GM12878 (cell line): Measurements from ENCODE around the gene RASD1. TPM values are rescaled to one million over a fixed set of nuclear protein-coding genes. Genes with fewer than 3 reads are reported as not detected.

Experiments
- ATAC-seq: fragments of 200-7000 bp; cut with Tn5 transposase; 3 replicates; pipeline ENCODE4 v1.9.1; 2020; ENCODE audit warnings: mild to moderate bottlenecking, moderate library complexity
- BruUV-seq: library from RNA; stranded (reverse); fragments of 400-500 nt; replicated peaks from 2 replicates; lab custom pipeline; 2021; lab: Mats Ljungman, UMichigan
- CTCF ChIA-PET: fragments of 300-600 bp; sonication (Branson Sonifier 250); formaldehyde crosslinking; extraction: SDS; loops from one replicate; lab custom pipeline; 2021; ENCODE audit warnings: inconsistent platforms; lab: Yijun Ruan, JAX
- POLR2A ChIA-PET: fragments of 350-600 bp; formaldehyde crosslinking; extraction: SDS; loops from one replicate; lab custom pipeline; 2021; ENCODE audit warnings: inconsistent platforms; lab: Charles Lee
- RAD21 ChIA-PET: fragments of 300-600 bp; sonication (Branson Sonifier 250); formaldehyde crosslinking; loops from one replicate; lab custom pipeline; 2023; ENCODE audit warnings: antibody characterized with exemption; ENCODE audit not compliant: unreplicated experiment; lab: Charles Lee
- SMC1A ChIA-PET: fragments of 300-600 bp; sonication (Branson Sonifier 250); formaldehyde crosslinking; loops from one replicate; lab custom pipeline; 2023; ENCODE audit not compliant: unreplicated experiment, uncharacterized antibody; lab: Charles Lee
- DNase-seq: peaks from one replicate; pipeline ENCODE4 v3.0.0-alpha.2; 2011; ENCODE audit warnings: low read depth, low spot score
- FAIRE-seq: peaks from 3 replicates; lab custom pipeline; 2011; peaks lifted over from hg19 to GRCh38; lab: Jason Lieb, UNC
- H2AFZ ChIP-seq: 2 replicates; pipeline ENCODE4 v1.6.0; 2011; ENCODE audit warnings: low read depth, low read length, control low read depth; ENCODE audit not compliant: control insufficient read depth
- H3K27ac ChIP-seq: 2 replicates; pipeline ENCODE4 v1.5.1; 2011; ENCODE audit warnings: control low read depth; ENCODE audit not compliant: control insufficient read depth, insufficient read depth
- H3K27me3 ChIP-seq, 2 experiments: replicated peaks in 1 of 2; 2 replicates each; pipeline versions ENCODE4 v1.6.0 to v1.6.1; 2011; ENCODE audit warnings: low read length in 1 of 2; ENCODE audit not compliant: control insufficient read depth in 2 of 2, insufficient read depth in 2 of 2
- H3K36me3 ChIP-seq, 2 experiments: 2 replicates each; pipeline ENCODE4 v1.5.1; 2011; ENCODE audit warnings: low read length in 1 of 2; ENCODE audit not compliant: control insufficient read depth in 2 of 2, insufficient read depth in 2 of 2
- H3K4me1 ChIP-seq: 2 replicates; pipeline ENCODE4 v1.6.1; 2011; ENCODE audit warnings: mild to moderate bottlenecking, low read length, moderate library complexity, mixed read lengths; ENCODE audit not compliant: control insufficient read depth, insufficient read depth
- H3K4me2 ChIP-seq: 2 replicates; pipeline ENCODE4 v1.6.0; 2011; ENCODE audit warnings: control low read depth; ENCODE audit not compliant: control insufficient read depth, insufficient read depth
- H3K4me3 ChIP-seq: fragments of 200-600 bp; sonication (generic); 2 replicates; pipeline ENCODE4 v1.5.1; 2016
- H3K79me2 ChIP-seq: 2 replicates; pipeline ENCODE4 v1.6.0; 2011; ENCODE audit warnings: low read length; ENCODE audit not compliant: control insufficient read depth, insufficient read depth
- H3K9ac ChIP-seq: 2 replicates; pipeline ENCODE4 v1.8.0; 2011; ENCODE audit warnings: low read length, control low read depth, mixed read lengths; ENCODE audit not compliant: control insufficient read depth, insufficient read depth
- H3K9me3 ChIP-seq: replicated peaks from 3 replicates; pipeline ENCODE4 v1.5.1; 2011; ENCODE audit warnings: mild to moderate bottlenecking, low read length; ENCODE audit not compliant: control insufficient read depth, insufficient read depth
- H4K20me1 ChIP-seq: 2 replicates; pipeline ENCODE4 v1.6.0; 2011; ENCODE audit not compliant: control insufficient read depth, insufficient read depth
- CBFB ChIP-seq: IDR thresholded peaks from 2 replicates; pipeline ENCODE4 v1.6.1; 2016; ENCODE audit warnings: antibody characterized with exemption, low read depth
- KDM1A ChIP-seq: fragments of 200-600 bp; sonication (generic); IDR thresholded peaks from 2 replicates; pipeline ENCODE4 v1.6.1; 2016; ENCODE audit warnings: borderline replicate concordance
- MTA3 ChIP-seq: IDR thresholded peaks from 2 replicates; pipeline ENCODE4 v1.6.1; 2012; ENCODE audit warnings: low read length, inconsistent platforms, borderline replicate concordance
- MYB ChIP-seq: fragments of 150-350 bp; IDR thresholded peaks from 2 replicates; pipeline ENCODE4 v1.6.1; 2014; ENCODE audit warnings: mild to moderate bottlenecking, low read depth, low read length, borderline replicate concordance
- NR2F1 ChIP-seq: fragments of 450-650 bp; conservative IDR thresholded peaks from 2 replicates; pipeline ENCODE4 v1.6.1; 2017; ENCODE audit warnings: mild to moderate bottlenecking
- PBX3 ChIP-seq: IDR thresholded peaks from 2 replicates; pipeline ENCODE4 v1.6.1; 2011; ENCODE audit warnings: mild to moderate bottlenecking, low read depth, low read length, moderate library complexity; ENCODE audit not compliant: insufficient replicate concordance
- STAT3 ChIP-seq: IDR thresholded peaks from 2 replicates; pipeline ENCODE4 v1.6.1; 2011; ENCODE audit warnings: low read depth, low read length, improper control_type of control experiment
- TBL1XR1 ChIP-seq: IDR thresholded peaks from 2 replicates; pipeline ENCODE4 v1.6.1; 2012; ENCODE audit warnings: low read depth, low read length, improper control_type of control experiment
- WRNIP1 ChIP-seq: IDR thresholded peaks from 2 replicates; pipeline ENCODE4 v1.6.1; 2011; ENCODE audit warnings: low read depth, low read length, improper control_type of control experiment, borderline replicate concordance
- ZNF384 ChIP-seq: IDR thresholded peaks from 2 replicates; pipeline ENCODE4 v1.6.1; 2012; ENCODE audit warnings: low read depth, mild to moderate bottlenecking, low read length, improper control_type of control experiment, borderline replicate concordance
- WGBS: methylation state at CpG from one replicate; pipeline ENCODE4 v1.1.6; 2016; ENCODE audit warnings: low lambda C conversion rate; ENCODE audit not compliant: insufficient replicate concordance, insufficient coverage; ENCODE audit errors: missing lambda C conversion rate; 5-methylcytosine and 5-hydroxymethylcytosine counted together
- in situ Hi-C: fragments of 300-500 bp; cut with MboI; formaldehyde crosslinking; loops from 9 replicates; pipeline ENCODE4 v1.14.3; 2018; ENCODE audit warnings: mixed read lengths
- intact Hi-C: fragments of 100-400 bp; cut with micrococcal nuclease; formaldehyde crosslinking; loops from one replicate; pipeline ENCODE4 v1.14.2; 2022; ENCODE audit not compliant: unreplicated experiment
- polyA plus RNA-seq, 11 experiments: library from polyadenylated mRNA; depleted of rRNA in 4 of 11; unstranded in 6 of 11; stranded (reverse) in 5 of 11; fragments of >200 nt; fragmentation: Nextera tagmentation in 4 of 11; fragmentation: Illumina TruSeq in 1 of 11; extraction: Ambion mirVana in 4 of 11; extraction: Trizol in 1 of 11; gene quantifications; 1 replicate in 1 of 11; 2 replicates in 10 of 11; pipeline versions ENCODE4 v1.2.1 to v1.2.3, GENCODE V29; 2011 to 2016; ENCODE audit warnings: inconsistent platforms in 2 of 11, missing spikeins in 2 of 11, low read depth in 1 of 11
- total RNA-seq, 4 experiments: library from RNA; depleted of rRNA in 3 of 4; stranded (reverse); fragments of >200 nt in 3 of 4; fragmentation: Illumina TruSeq in 1 of 4; extraction: Trizol in 1 of 4; gene quantifications; 2 replicates each; pipeline versions ENCODE4 v1.2.1 to v1.2.3, GENCODE V29; 2013 to 2021
- TF ChIP-seq, protein P1 (sequence below): fragments of 450-650 bp; IDR thresholded peaks from 2 replicates; pipeline ENCODE4 v1.6.1; 2016; ENCODE audit warnings: mild to moderate bottlenecking
- TF ChIP-seq, protein P2 (sequence below): fragments of 150-350 bp; IDR thresholded peaks from 2 replicates; pipeline ENCODE4 v1.6.1; 2016; ENCODE audit warnings: low read depth, low read length

Gene RASD1
- total and polyA plus RNA-seq, 10 of the 15 experiments (the other 5 are each of a cell fraction or from before 2014, with no cell fraction given), result 0.14 to 0.33 TPM; not detected in 8

GRCh38 chr17:17469358-17469757, 26.8 kb downstream of the RASD1 start:
- H3K27me3 ChIP-seq, result peaks cover 0 to 3% of the 10 kb centered on the region in 2 experiments; a peak in 1 of 4 replicates
- ChIA-PET CTCF (no interaction called here), RAD21 (no interaction called here), SMC1A (no interaction called here), POLR2A (no interaction called here)
- intact Hi-C loops, result no loop called here
- H3K9ac ChIP-seq, result no peak overlapping the region
- H3K4me3 ChIP-seq, result no peak overlapping the region
- H3K9me3 ChIP-seq, result no peaks in the 10 kb centered on the region; the same call in 2 of the 3 replicates
- no TSS peak for BruUV-seq
- FAIRE-seq (no peak), DNase-seq (no peak), ATAC-seq (no peak)
- H4K20me1 ChIP-seq, result no peaks in the 10 kb centered on the region
- in situ Hi-C loops, result no loop called here
- H3K79me2 ChIP-seq, result no peaks in the 10 kb centered on the region
- WGBS, result 59% methylated on average over 4 of the region's 4 CpGs
- no peak overlapping the region for H3K4me2 ChIP-seq
- H3K4me1 ChIP-seq, result no peaks in the 10 kb centered on the region
- no peak overlapping the region for H3K27ac ChIP-seq
- TF ChIP-seq MYB (no peak), MTA3 (no peak), WRNIP1 (no peak), NR2F1 (no peak), TBL1XR1 (no peak), CBFB (no peak), ZNF384 (no peak), PBX3 (no peak), KDM1A (no peak), STAT3 (no peak)
- TF ChIP-seq, protein P1, sequence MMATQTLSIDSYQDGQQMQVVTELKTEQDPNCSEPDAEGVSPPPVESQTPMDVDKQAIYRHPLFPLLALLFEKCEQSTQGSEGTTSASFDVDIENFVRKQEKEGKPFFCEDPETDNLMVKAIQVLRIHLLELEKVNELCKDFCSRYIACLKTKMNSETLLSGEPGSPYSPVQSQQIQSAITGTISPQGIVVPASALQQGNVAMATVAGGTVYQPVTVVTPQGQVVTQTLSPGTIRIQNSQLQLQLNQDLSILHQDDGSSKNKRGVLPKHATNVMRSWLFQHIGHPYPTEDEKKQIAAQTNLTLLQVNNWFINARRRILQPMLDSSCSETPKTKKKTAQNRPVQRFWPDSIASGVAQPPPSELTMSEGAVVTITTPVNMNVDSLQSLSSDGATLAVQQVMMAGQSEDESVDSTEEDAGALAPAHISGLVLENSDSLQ, result no peak
- TF ChIP-seq, protein P2, sequence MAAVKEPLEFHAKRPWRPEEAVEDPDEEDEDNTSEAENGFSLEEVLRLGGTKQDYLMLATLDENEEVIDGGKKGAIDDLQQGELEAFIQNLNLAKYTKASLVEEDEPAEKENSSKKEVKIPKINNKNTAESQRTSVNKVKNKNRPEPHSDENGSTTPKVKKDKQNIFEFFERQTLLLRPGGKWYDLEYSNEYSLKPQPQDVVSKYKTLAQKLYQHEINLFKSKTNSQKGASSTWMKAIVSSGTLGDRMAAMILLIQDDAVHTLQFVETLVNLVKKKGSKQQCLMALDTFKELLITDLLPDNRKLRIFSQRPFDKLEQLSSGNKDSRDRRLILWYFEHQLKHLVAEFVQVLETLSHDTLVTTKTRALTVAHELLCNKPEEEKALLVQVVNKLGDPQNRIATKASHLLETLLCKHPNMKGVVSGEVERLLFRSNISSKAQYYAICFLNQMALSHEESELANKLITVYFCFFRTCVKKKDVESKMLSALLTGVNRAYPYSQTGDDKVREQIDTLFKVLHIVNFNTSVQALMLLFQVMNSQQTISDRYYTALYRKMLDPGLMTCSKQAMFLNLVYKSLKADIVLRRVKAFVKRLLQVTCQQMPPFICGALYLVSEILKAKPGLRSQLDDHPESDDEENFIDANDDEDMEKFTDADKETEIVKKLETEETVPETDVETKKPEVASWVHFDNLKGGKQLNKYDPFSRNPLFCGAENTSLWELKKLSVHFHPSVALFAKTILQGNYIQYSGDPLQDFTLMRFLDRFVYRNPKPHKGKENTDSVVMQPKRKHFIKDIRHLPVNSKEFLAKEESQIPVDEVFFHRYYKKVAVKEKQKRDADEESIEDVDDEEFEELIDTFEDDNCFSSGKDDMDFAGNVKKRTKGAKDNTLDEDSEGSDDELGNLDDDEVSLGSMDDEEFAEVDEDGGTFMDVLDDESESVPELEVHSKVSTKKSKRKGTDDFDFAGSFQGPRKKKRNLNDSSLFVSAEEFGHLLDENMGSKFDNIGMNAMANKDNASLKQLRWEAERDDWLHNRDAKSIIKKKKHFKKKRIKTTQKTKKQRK, result no peak
- no peak overlapping the region for H2AFZ ChIP-seq
- H3K36me3 ChIP-seq, result no peaks in the 10 kb centered on the region
